Islet precursor cell (in vitro differentiated cells): ENCODE results near the gene ATPAF2.

ENCODE experiments used
- DNase-seq: peaks from one replicate; pipeline ENCODE4 v3.0.0-alpha.2; 2018

ATPAF2 gene

DNA sequence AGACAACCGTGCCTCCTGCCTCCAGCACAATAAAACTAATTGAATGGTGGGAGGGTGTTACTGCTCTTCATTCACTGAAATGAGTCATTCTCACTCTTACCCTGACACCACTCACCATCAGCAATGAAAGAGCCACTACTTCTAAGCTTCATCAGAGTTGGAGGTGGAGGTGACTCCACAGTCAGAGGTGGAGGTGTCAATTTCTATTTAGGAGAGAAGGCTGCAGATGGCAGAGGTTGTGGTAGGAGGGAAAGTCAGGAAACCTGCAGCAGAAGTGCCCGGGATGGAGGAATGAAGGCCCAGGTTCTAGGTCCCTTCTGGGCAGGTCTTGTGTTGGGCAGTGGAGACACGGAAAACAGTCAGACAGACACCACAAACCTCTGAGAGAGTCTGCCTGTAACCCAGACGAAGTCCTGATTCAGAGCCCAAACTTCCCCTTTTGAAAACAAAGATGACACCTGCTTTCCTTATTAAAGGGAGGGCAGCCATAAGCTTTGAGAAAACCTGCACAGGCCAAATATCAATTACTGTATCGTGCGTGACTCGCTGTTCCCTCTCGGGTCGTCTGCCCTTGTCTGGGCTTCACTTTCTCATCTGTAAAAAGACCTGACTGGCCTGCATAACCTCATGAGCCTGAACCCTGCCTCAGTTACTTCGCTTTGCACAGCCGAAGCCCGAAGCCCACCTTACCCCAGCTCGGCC, 668 bp downstream of the ATPAF2 start:
- DNase-seq = peak; percentile 52

DNA sequence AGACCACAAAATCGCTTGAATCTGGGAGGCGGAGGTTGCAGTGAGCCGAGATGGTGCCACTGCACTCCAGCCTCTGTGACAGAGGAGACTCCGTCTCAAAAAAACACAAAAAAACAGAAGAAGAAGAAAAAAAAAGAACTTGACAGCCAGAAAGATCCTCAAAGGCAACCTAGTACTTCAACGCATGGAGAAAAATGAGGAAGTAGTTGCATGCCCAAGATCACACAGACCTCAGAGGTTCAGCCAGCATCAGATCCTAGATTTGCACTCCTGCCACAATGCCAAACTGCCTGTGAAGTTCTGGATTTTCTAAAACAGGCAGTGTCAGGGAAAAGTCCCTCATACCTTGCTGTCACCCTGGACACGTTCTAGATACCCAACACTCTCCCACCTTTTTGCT, 1.5 kb downstream of the ATPAF2 start:
- no peak for DNase-seq

DNA sequence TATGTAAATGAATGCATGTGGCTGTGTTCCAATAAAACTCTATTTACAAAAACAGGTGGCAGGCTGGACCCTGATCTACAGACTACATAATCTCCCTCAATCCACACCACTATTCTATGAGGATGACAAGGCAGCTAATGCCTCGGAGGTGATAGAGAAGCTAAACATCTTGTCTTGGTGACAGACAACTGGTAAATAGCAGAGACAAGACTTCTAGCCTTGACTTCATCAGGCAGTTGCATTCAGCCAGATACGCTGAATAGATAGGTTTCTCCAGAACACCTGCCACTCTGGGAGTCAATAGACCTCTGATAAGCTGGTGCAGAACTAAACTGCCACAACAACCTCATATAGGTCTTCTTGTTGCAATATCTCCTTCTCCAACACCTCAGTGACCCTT, 3.3 kb downstream of the ATPAF2 start:
- DNase-seq = no peak

DNA sequence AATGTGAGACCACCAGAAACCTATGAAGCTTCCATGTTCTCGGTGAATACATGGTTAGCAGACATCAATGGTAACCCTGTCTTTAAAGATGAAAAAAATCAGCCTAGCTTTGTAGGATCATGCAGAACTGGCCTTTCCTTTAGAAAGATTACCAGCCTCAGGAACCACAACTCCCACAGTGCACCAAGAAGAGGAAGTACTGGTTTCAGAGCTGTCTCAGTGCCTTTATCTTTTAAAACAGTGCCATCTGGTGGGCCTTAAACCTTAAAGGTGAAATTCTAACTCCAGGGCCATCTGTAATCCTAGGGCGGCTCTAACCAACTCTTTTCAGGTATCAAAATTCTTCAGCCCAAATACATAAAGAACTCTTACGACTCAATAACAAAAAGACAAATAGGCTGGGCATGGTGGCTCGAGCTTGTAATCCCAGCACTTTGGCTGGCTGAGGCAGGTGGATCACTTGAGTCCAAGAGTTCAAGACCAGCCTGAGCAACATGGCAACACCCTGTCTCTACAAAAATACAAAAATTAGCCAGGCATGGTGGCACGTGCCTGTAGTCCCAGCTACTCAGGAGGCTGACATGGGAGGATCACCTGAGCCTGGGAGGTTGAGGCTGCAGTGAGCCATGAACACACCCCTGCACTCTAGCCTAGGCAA, 5.4 kb downstream of the ATPAF2 start:
- DNase-seq = peak; percentile 83

DNA sequence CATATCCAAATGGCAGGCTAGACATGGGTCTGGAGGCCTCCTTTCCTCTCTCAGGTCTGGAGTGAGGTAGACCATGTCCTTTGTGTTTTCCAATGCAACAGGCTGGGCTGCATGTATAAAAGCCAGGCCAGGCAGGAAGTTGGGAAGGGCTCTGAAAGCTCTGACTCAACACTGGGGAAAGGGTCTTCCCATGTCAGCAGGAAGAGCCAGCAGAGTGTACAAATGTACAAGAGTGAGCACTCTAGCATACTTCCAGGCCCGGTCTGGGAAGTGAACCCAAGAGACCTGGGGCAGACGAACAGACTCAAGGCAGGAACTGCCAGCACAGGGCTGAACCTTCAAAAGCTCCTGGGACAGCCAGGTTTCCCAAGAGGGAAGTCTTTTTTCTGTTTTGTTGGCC, 7.0 kb downstream of the ATPAF2 start:
- peak; percentile 83 for DNase-seq

DNA sequence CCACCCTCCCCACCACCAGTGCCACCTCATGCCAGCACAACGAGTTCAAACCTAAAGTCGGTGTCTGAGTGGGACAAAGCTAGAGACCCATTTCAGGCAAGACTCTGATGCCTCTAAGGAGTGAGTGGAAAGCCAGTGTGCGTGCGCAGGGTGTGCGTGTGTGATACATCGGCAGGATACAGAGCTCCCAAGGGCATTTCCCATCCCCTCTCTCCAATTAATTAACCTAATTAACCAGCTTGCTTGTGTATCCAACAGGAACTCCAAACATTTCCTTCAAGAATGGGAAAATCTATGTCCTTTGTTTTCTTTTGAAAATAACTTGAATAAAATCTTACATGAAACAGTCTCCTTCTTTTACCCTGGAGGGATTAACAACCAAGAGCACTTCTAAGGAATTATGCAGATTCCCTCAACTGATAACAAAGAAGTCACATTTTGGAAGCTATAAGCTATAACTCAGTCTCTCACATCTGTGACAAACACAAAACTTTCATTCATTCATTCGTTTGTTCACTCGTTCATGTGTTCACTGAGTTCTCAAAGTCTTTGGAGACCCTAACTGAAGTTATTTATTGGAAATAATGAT, 9.9 kb downstream of the ATPAF2 start:
- DNase-seq = peak; percentile 53

DNA sequence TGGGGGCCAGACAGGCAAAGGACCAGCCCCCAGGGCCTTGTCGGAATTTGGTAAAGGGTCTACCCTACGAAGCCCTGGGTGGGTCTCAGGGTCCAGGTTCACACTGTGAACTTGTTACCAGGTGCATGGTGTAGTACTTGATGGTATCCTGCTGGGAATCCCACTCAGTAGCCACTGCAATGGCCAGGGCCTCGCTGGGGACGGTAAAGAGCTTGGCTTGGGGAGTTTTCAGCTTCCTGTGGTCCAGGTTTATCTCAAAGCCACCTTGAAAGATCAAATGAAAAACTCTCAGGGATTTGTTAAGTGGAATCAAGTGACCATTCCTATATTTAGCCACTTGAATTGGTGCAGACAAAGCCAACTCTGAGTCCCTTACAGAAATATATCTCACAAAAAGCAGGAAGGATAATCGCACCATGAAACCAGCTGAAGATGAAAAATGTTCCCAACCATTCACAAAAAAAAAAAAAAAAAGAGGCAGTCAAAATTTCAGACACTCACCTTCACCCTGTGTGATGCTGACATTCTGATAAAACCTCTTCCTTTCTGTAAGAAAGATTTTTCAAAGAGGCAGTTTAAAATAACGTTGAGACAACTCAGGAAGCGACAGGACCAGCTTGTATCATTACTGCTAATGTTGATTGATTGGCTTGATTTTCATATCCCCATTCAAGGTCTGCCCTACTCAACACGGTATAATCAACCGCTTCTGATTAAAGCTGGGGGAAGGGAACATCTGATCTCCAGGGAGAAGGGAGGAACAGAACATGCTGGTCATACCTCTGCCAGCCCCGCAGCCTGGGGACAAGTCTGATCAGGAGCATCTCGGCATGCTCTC, 10.6 kb downstream of the ATPAF2 start:
- DNase-seq = peak; percentile 54

DNA sequence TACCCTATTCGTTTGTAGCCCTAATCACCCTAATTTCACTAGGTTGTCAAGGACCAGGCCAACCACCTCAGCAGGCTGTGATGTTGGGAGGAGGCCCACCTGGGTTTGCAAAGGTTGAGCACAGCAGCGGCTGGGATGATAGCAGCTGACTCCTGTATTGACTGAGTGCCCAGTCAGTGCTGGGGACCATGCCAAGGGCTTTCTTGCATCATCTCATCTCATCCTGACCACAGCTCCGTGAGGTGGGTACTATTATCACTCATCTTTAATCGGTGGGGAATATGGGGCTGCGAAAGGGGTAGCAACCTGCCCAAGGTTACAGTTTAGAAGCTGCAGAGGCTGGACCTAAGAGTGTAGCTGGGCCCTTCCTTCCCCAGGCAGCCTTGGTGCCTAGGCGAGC, 11.7 kb downstream of the ATPAF2 start:
- no peak for DNase-seq

DNA sequence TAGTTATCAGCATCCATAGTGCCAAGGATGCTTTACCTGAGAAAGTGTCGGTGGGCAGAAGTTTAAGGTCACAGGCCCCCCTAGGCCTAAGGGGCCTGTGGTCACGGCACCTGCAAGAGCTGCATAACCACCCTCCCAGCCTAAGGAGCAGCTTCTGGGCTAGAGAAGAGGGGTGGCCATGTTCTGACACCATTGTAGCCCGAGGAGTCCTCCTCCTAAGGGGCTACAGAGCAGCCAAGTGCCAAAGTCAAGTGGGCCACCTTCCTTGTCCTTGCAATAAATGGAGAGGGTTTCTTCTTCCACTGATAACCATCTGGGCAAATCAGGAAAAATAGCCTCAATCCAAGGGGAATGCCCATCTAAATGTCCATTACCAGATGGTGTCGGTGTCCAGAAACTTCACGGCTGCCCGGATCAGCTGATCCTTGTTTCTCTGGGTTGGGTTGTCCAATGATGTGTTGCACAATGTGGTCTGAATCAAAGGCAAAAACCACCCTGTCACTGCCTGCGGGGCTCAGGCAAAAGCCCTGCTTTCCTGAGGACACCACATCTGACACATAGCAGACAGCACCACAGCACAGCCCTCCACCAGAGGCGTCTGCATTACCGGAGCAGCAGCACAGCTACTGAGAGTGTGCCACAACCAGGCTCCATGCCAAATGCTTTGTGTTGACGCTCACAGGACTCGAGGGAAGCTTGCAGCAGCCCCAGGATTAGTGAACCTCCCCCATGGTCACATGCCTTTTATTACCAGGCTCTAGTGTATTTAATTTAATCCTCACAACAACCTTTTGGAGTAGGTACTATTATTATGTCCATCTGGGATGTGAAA, 12.8 kb downstream of the ATPAF2 start:
- DNase-seq = peak; percentile 71

DNA sequence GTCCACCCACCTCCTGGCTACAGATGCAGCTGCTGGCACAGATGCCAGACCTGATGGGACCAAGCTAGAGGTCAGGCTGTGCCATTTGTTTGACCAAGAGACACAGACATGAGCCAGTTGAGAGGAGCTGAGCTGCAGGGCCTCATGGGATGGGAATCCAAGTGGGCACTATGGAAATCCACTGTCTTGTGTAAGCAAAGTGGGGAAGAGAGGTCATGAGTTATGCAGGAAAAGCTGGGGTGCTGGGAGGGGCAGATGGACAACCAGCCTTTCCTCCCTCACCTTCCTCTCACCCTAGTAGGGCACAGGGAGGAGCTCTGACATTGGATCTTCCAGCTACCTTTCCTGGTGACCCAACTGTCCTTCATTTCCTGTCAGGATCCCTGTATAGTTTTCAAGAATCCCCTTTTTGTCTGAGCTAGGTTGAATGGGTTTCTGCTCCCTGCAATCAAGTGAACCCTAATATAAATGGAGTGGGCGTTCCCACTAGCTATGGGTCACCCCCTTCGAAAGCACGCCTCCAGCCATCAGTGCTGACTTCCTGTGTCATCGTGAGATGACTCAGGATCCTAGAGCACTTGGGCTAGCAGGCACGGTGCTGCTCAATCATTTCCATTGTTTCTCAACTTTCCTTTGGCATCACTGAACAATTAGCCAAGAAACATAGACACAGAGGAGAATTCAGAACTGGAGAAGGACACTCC, 13.6 kb downstream of the ATPAF2 start:
- no peak for DNase-seq

DNA sequence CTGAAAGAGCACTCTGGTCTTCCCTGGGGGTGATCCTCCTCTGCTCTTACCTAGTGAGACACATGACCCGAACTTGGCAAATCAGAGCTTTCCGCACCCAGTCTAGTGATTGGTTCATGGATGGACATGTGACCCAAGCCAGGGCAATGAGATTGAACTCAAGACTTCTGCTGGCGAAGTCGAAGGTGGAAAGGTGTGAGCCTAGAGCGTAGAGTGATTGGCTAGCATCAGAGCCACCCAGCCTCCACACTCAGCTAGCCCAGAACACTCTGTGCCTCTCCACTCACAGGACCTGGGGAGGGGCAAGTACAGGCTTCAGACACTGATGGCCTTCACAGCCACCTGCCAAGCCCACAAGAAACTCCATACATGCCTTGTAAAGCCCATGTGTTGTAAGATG, 17.6 kb downstream of the ATPAF2 start:
- DNase-seq = no peak

DNA sequence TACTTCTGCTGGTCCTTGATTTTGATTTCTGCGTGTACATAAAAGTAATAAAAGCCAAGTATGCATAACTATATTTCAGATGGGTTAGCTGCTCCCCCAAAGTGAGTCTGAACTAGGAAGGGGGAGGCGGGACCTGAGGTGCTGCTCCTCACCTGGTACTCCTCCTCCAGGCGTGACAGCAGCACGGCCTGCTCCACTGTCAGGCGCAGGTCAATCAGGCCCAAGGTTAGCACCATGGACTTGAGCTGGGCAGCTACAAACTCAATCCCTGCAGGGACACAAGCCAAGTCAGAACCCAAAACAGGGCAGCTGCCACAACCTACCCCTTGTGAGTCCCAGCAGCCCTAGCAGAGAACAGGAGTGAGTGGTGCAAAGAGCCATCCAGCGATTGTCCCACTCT, 18.0 kb downstream of the ATPAF2 start:
- DNase-seq = no peak

DNA sequence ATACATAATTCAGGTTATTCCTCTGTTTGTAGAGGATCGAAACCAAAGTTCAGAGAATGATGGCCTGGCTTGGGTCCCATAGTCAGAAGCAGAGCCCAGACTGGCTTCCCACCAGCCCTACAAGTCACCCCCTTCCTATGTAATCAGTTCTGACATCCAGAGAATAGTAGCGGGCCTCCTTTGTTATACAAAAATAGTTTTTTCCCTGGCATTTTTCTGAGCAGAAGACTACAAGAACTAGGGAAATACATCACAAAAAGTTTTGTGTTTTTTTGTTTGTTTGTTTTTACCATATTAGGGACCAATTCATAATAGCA, 19.2 kb downstream of the ATPAF2 start:
- DNase-seq = no peak

DNA sequence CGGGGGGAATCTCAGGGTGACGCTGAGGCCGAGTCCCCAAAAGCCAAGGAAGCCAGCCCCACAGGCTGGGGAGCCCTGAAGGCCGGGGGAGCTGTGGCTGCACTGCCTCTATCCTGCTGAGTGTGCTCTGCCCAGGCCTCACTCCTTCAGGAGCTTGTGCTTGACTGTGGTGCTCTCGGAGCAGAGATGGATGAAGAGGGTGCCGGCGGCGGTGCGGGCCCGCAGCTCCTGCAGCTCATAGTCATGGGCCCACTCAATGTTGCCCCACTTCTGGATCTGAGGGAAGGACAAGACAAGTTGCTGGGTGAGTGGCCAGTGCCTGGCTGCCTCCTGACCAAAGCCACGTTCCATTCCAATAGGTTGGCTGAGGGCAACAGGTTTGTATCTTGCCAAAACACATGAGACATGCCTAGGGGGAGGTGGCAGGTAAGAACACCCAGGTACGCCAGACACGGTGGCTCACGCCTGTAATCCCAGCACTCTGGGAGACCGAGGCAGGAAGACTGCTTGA, 20.5 kb downstream of the ATPAF2 start:
- no peak for DNase-seq

DNA sequence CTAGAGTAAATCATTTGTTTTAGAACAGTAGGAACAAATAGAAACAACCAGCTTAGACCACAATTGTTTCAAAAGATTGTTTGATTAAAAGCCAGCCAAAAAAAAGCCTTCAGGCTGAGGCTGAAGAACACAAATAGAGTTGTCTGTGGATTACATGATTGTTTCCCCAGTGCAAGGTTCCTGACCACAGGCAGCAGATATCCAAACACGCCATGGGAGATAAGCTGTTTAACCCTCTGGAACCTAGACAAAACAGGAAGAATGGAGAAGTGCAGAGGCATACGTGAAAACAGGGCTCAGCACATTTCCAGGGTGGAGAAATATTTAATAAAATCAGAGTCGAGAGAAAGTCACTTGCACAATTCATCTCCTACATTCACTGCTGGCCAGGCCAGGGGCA, 21.0 kb downstream of the ATPAF2 start:
- DNase-seq = no peak

DNA sequence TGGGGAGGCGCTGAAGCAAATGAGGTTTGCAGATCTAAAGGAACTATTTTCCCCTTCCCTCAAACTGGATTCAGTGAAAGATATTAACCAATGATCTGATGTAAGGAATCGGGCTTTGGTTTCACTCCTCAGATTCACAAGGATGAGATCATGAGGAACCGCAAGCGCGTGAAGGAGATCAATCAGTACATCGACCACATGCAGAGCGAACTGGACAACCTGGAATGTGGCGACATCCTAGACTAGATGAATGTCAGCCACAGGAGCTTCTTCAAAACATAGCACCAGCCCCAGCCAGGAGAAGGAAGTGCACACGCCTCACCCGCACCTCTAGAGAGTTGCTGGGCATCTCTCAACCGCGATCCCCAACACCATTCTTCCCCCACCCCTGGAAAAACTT, 22.5 kb downstream of the ATPAF2 start:
- DNase-seq = no peak

DNA sequence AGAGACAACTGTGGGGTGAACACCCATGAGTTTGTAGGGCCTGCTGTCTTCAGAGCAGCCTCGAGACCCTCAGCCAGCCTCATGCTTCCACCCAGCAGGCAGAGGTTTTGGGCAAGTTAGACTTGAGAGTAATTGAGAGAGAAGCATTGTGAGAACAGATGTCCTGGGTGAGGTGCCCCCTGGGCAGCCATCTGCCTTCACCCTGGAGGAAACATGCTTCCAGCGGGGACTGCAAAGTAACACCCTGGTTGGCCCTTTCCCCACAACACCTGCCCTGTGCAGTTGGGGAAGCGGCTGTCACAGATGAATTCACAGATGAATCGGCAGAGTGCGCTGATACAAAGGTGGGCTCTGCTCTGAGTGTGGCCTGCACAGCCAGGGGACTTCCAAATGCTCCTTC, 23.4 kb downstream of the ATPAF2 start:
- DNase-seq = no peak

DNA sequence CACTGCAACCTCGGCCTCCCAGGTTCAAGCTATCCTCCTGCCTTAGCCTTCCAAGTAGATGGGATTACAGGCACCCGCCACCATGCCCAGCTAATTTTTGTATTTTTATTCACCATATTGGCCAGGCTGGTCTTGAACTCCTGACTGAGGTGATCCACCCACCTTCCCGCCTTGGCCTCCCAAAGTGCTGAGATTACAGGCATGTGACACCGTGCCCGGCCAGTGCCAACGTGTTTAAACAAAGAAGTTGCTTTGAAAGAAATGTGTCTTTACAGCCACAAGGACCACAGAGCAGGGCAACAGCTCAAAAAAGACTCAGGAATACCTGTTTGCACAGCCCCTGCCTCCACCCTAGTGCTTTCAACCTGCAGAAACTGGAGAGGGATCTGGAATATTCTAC, 25.0 kb downstream of the ATPAF2 start:
- DNase-seq = no peak

DNA sequence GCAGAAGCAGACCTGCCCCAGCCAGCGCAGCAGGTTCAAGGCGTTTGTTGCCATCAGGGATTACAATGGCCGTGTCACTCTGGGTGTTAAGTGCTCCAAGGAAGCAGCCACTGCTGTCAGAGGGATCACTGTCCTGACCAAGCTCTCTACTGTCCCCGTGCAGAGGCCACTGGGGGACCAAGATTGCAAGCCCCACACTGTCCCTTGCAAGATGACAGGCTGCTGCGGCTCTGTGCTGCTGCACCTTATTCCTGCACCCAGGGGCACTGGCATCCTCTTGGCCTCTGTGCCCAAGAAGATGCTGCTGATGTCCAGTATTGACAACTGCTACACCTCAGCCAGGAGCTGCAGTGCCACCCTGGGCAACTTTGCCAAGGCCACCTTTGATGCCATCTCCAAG, 27.7 kb downstream of the ATPAF2 start:
- no peak for DNase-seq

DNA sequence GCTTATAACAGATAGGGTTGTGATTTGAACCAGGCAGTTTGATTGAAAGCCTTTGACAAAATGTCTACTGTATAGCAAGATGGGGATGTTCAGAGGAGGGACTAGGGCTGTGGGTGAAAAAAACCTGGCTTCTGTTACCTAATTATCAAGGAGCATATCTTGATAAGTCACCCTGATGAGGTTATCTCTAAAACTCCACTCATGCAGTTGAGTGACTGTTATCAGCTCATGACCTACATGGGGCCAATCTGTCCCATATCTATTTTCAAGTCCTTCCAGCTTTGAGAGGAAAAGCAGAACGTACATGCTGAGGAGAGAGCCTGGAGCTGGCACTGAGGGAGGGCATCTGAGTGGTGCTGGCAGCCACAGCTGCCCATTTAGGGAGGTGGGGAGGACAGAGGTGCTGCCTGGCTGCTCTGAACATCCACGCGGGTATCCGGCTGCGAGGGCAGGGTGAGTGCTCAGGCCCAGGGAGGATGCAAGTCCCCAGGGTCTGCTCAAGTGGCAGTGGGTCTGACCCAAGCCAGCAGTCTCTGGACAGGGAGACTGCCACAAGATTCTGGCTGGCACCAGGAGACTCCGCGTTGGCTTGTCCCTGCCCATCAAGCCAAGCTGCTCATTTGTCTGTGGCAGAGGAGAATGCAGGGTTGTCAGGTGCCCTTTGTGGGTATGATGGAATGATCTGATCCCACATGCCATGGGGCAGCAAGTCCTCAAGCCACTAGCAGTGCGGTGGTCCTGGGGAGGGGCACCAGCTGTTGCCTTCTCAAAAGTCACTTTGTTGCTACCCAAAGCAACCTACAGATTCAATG, 29.2 kb downstream of the ATPAF2 start:
- DNase-seq = no peak
